IMR-90 (cell line): ENCODE results near the gene BACE1-AS. TPM values are rescaled to one million over a fixed set of nuclear protein-coding genes. Genes with fewer than 3 reads are reported as not detected.

Source experiments
- ATAC-seq: fragments of 200-7000 bp; cut with Tn5 transposase; 2 replicates; pipeline ENCODE4 v1.9.1; 2020; ENCODE audit warnings: low read depth, mild to moderate bottlenecking, moderate library complexity
- BruUV-seq: library from RNA; stranded (reverse); fragments of 400-500 nt; replicated peaks from 2 replicates; lab custom pipeline; 2021; lab: Mats Ljungman, UMichigan
- CTCF ChIA-PET: fragments of 300-600 bp; formaldehyde crosslinking; extraction: SDS; loops from one replicate; lab custom pipeline; 2021; ENCODE audit warnings: antibody characterized with exemption; lab: Yijun Ruan, JAX
- POLR2A ChIA-PET: fragments of 300-600 bp; sonication (Branson Sonifier 250); formaldehyde crosslinking; loops from one replicate; lab custom pipeline; 2022; ENCODE audit warnings: antibody characterized with exemption; ENCODE audit not compliant: unreplicated experiment; lab: Charles Lee
- DNase-seq: peaks from one replicate; pipeline ENCODE4 v3.0.0; 2013
- H2AFZ ChIP-seq: replicated peaks from 2 replicates; pipeline ENCODE3; 2013; ENCODE audit warnings: low read length, mild to moderate bottlenecking; ENCODE audit not compliant: poor library complexity
- H2AK5ac ChIP-seq: 2 replicates; pipeline ENCODE4 v1.6.1; 2013; ENCODE audit warnings: low read depth, low read length, inconsistent platforms
- H2AK9ac ChIP-seq: replicated peaks from 2 replicates; pipeline ENCODE3; 2013; ENCODE audit warnings: mild to moderate bottlenecking, low read depth, low read length, moderate library complexity; ENCODE audit not compliant: poor library complexity
- H2BK120ac ChIP-seq: 2 replicates; pipeline ENCODE4 v1.6.1; 2013; ENCODE audit warnings: low read depth, low read length, inconsistent platforms
- H2BK15ac ChIP-seq: 3 replicates; pipeline ENCODE4 v1.6.1; 2013; ENCODE audit warnings: low read depth, low read length, inconsistent platforms
- H2BK20ac ChIP-seq: 2 replicates; pipeline ENCODE4 v1.6.1; 2013; ENCODE audit warnings: low read depth, mild to moderate bottlenecking, inconsistent platforms, low read length, moderate library complexity
- H2BK5ac ChIP-seq: 2 replicates; pipeline ENCODE4 v1.6.1; 2013; ENCODE audit warnings: mild to moderate bottlenecking, low read depth, low read length, inconsistent platforms; ENCODE audit not compliant: poor library complexity, severe bottlenecking
- H3K14ac ChIP-seq: replicated peaks from 2 replicates; pipeline ENCODE4 v1.6.1; 2013; ENCODE audit warnings: low read depth, low read length, inconsistent platforms
- H3K18ac ChIP-seq: 2 replicates; pipeline ENCODE4 v1.6.1; 2013; ENCODE audit warnings: low read depth, low read length, control low read depth
- H3K23ac ChIP-seq: 2 replicates; pipeline ENCODE4 v1.6.1; 2013; ENCODE audit warnings: low read depth, low read length, inconsistent platforms
- H3K27ac ChIP-seq: 2 replicates; pipeline ENCODE4 v1.5.1; 2013; ENCODE audit warnings: mild to moderate bottlenecking, control low read depth, low read length; ENCODE audit not compliant: insufficient read depth
- H3K27me3 ChIP-seq: 2 replicates; pipeline ENCODE4 v1.6.1; 2013; ENCODE audit warnings: low read length; ENCODE audit not compliant: control insufficient read depth, insufficient read depth
- H3K36me3 ChIP-seq: 2 replicates; pipeline ENCODE4 v1.6.1; 2013; ENCODE audit warnings: low read length, mixed read lengths; ENCODE audit not compliant: control insufficient read depth, insufficient read depth
- H3K4ac ChIP-seq: 2 replicates; pipeline ENCODE4 v1.6.1; 2013; ENCODE audit warnings: low read depth, low read length, inconsistent platforms
- H3K4me1 ChIP-seq: 2 replicates; pipeline ENCODE4 v1.6.1; 2013; ENCODE audit warnings: low read length, mixed read lengths; ENCODE audit not compliant: control insufficient read depth, insufficient read depth
- H3K4me2 ChIP-seq: 2 replicates; pipeline ENCODE4 v1.6.1; 2013; ENCODE audit warnings: low read depth, mild to moderate bottlenecking, control low read depth, low read length, moderate library complexity
- H3K4me3 ChIP-seq: 2 replicates; pipeline ENCODE4 v1.5.1; 2013; ENCODE audit warnings: low read depth, mild to moderate bottlenecking, control low read depth, low read length, moderate library complexity; ENCODE audit not compliant: insufficient read depth
- H3K56ac ChIP-seq: 2 replicates; pipeline ENCODE4 v1.6.1; 2013; ENCODE audit warnings: low read length, inconsistent platforms; ENCODE audit not compliant: insufficient read depth; ENCODE audit errors: extremely low read depth
- H3K79me1 ChIP-seq, 2 experiments: 2 replicates each; pipeline ENCODE4 v1.6.1; 2013; ENCODE audit warnings: low read length in 2 of 2, inconsistent platforms in 1 of 2, low read depth in 1 of 2
- H3K9ac ChIP-seq: 2 replicates; pipeline ENCODE4 v1.6.1; 2013; ENCODE audit warnings: low read depth, low read length, control low read depth
- H3K9me1 ChIP-seq: 2 replicates; pipeline ENCODE4 v1.6.1; 2013; ENCODE audit warnings: low read length, inconsistent platforms; ENCODE audit not compliant: insufficient read depth
- H3K9me3 ChIP-seq: 2 replicates; pipeline ENCODE4 v1.6.1; 2013; ENCODE audit warnings: low read length; ENCODE audit not compliant: control insufficient read depth, insufficient read depth
- H4K20me1 ChIP-seq: 2 replicates; pipeline ENCODE4 v1.6.1; 2013; ENCODE audit warnings: low read length, inconsistent platforms; ENCODE audit not compliant: insufficient read depth
- H4K5ac ChIP-seq: 2 replicates; pipeline ENCODE4 v1.6.1; 2013; ENCODE audit warnings: mild to moderate bottlenecking, low read depth, low read length, control low read depth
- H4K8ac ChIP-seq, 2 experiments: 2 replicates each; pipeline ENCODE4 v1.6.1; 2013; ENCODE audit warnings: low read depth in 2 of 2, low read length in 2 of 2, control low read depth in 1 of 2, inconsistent platforms in 1 of 2
- H4K91ac ChIP-seq: 2 replicates; pipeline ENCODE4 v1.6.1; 2013; ENCODE audit warnings: low read depth, low read length, inconsistent platforms; ENCODE audit not compliant: insufficient read depth
- BHLHE40 ChIP-seq: fragments of 150-350 bp; IDR thresholded peaks from 2 replicates; pipeline ENCODE4 v1.6.1; 2016; ENCODE audit warnings: mild to moderate bottlenecking, low read depth, low read length
- CEBPB ChIP-seq: IDR thresholded peaks from 2 replicates; pipeline ENCODE4 v1.6.1; 2012; ENCODE audit warnings: low read depth, low read length, improper control_type of control experiment
- CTCF ChIP-seq: conservative IDR thresholded peaks from 2 replicates; pipeline ENCODE4 v1.5.1; 2012; ENCODE audit warnings: mild to moderate bottlenecking, low read depth, low read length, improper control_type of control experiment
- ELK1 ChIP-seq: fragments of 150-350 bp; IDR thresholded peaks from 2 replicates; pipeline ENCODE4 v1.6.1; 2016; ENCODE audit warnings: low read depth, mild to moderate bottlenecking, low read length, moderate library complexity, borderline replicate concordance
- FOS ChIP-seq: fragments of 150-350 bp; IDR thresholded peaks from 2 replicates; pipeline ENCODE4 v1.6.1; 2016; ENCODE audit warnings: low read depth, low read length
- MAZ ChIP-seq: IDR thresholded peaks from 2 replicates; pipeline ENCODE4 v1.6.1; 2012; ENCODE audit warnings: low read depth, mild to moderate bottlenecking, low read length, improper control_type of control experiment, moderate library complexity, borderline replicate concordance
- NFE2L2 ChIP-seq: fragments of 150-350 bp; IDR thresholded peaks from 2 replicates; pipeline ENCODE4 v1.6.1; 2016; ENCODE audit warnings: low read depth, mild to moderate bottlenecking, low read length
- RAD21 ChIP-seq: IDR thresholded peaks from 2 replicates; pipeline ENCODE4 v1.6.1; 2012; ENCODE audit warnings: low read length, improper control_type of control experiment
- RCOR1 ChIP-seq: IDR thresholded peaks from 2 replicates; pipeline ENCODE4 v1.6.1; 2012; ENCODE audit warnings: mild to moderate bottlenecking, low read length, improper control_type of control experiment; ENCODE audit not compliant: insufficient replicate concordance
- RFX5 ChIP-seq: IDR thresholded peaks from 2 replicates; pipeline ENCODE4 v1.8.0; 2012; ENCODE audit warnings: low read depth, mild to moderate bottlenecking, low read length, moderate library complexity
- SMC3 ChIP-seq: fragments of 150-350 bp; IDR thresholded peaks from 2 replicates; pipeline ENCODE4 v1.6.1; 2016; ENCODE audit warnings: low read depth, mild to moderate bottlenecking, antibody characterized with exemption, low read length, moderate library complexity
- USF2 ChIP-seq: fragments of 150-350 bp; IDR thresholded peaks from 2 replicates; pipeline ENCODE4 v1.6.1; 2017; ENCODE audit warnings: mild to moderate bottlenecking, antibody characterized with exemption, low read length, low read depth
- WGBS, 2 experiments: methylation state at CpG; one replicate each; pipeline versions ENCODE4 v1.1.5 to v1.1.7; 2013; ENCODE audit warnings: missing lambda C conversion rate in 2 of 2; ENCODE audit not compliant: insufficient read length in 1 of 2; ENCODE audit errors: extremely low coverage in 2 of 2; 5-methylcytosine and 5-hydroxymethylcytosine counted together
- dilution Hi-C: fragments of 300-500 bp; cut with HindIII; formaldehyde crosslinking; loops from one replicate; pipeline ENCODE4 v1.14.3; 2018; ENCODE audit warnings: low sequenced_read_pairs; ENCODE audit not compliant: unreplicated experiment
- in situ Hi-C: fragments of 300-500 bp; cut with MboI; formaldehyde crosslinking; loops from 3 replicates; pipeline ENCODE4 v1.14.3; 2019; ENCODE audit warnings: low sequenced_read_pairs, inconsistent platforms, mixed read lengths
- intact Hi-C: fragments of 100-400 bp; cut with micrococcal nuclease; formaldehyde crosslinking; loops from 2 replicates; pipeline ENCODE4 v1.10.0; 2022
- polyA plus RNA-seq, 3 experiments: library from polyadenylated mRNA; depleted of rRNA; stranded (reverse); fragments of >200 nt; gene quantifications; 2 replicates each; pipeline ENCODE4 v1.2.3, GENCODE V29; 2012; ENCODE audit warnings: low replicate concordance in 1 of 3
- total RNA-seq: library from RNA; depleted of rRNA; stranded (reverse); fragments of >200 nt; gene quantifications from 2 replicates; pipeline ENCODE4 v1.2.3, GENCODE V29; 2012

Gene BACE1-AS
- total and polyA plus RNA-seq, 2 of the 4 experiments (the other 2 are of a cell fraction) = 2.7 to 2.9 TPM

- Histone ChIP-seq H4K5ac (no peak overlapping the region), H3K56ac (no peak overlapping the region), H3K14ac (no peak overlapping the region), H2BK120ac (no peak overlapping the region), H3K4me3 (no peak overlapping the region), H3K4me2 (no peak overlapping the region), H3K36me3 (peaks cover 5% of the 10 kb centered on the region), H4K8ac (no peak overlapping the region), H3K9me1 (no peaks in the 10 kb centered on the region; the same call in 1 of the 2 replicates), H3K27ac (no peak overlapping the region), H3K9ac (no peak overlapping the region), H3K23ac (no peak overlapping the region), H3K79me1 (peaks cover 6 to 10% of the 10 kb centered on the region in 2 experiments; a peak in 3 of 4 replicates), H3K4me1 (peaks cover 2% of the 10 kb centered on the region; the same call in 1 of the 2 replicates), H2AK5ac (no peak overlapping the region), H3K18ac (no peak overlapping the region), H2BK20ac (no peak overlapping the region), H3K4ac (no peak overlapping the region), H4K91ac (no peak overlapping the region), H3K27me3 (no peaks in the 10 kb centered on the region), H4K20me1 (0 out of 2 replicates have a peak, but pooled peaks cover 3% of the 10 kb centered on the region), H2BK15ac (no peak overlapping the region), H3K9me3 (no peaks in the 10 kb centered on the region), H2AK9ac (no peak overlapping the region), H2BK5ac (no peak overlapping the region), H2AFZ (no peak overlapping the region)
- intact Hi-C loops (no loop called here), in situ Hi-C loops (no loop called here), dilution Hi-C loops (no loop called here)
- BruUV-seq = no TSS peak
- ChIA-PET CTCF (no interaction called here), POLR2A (no interaction called here)
- WGBS, 2 experiments = 75% methylated on average over 2 of the region's 3 CpGs; no CpG with 5 or more reads in 1 of the 2 experiments
- ATAC-seq (no peak), DNase-seq (no peak)
- TF ChIP-seq NFE2L2 (no peak), MAZ (no peak), RFX5 (no peak), FOS (no peak), USF2 (no peak), RCOR1 (no peak), BHLHE40 (no peak), RAD21 (no peak), CEBPB (no peak), CTCF (no peak), ELK1 (no peak), SMC3 (no peak)
These were observed 35.2 kb upstream of the BACE1-AS start for GRCh38 chr11:117255966-117256365.
